GM12878 (cell line): ENCODE measurements around the gene LRP1B. TPM values are rescaled to one million over a fixed set of nuclear protein-coding genes. Genes with fewer than 3 reads are reported as not detected.

Source experiments
- ATAC-seq: fragments of 200-7000 bp; cut with Tn5 transposase; 3 replicates; pipeline ENCODE4 v1.9.1; 2020; ENCODE audit warnings: mild to moderate bottlenecking, moderate library complexity
- BruUV-seq: library from RNA; stranded (reverse); fragments of 400-500 nt; replicated peaks from 2 replicates; lab custom pipeline; 2021; lab: Mats Ljungman, UMichigan
- CTCF ChIA-PET: fragments of 300-600 bp; sonication (Branson Sonifier 250); formaldehyde crosslinking; extraction: SDS; loops from one replicate; lab custom pipeline; 2021; ENCODE audit warnings: inconsistent platforms; lab: Yijun Ruan, JAX
- POLR2A ChIA-PET: fragments of 350-600 bp; formaldehyde crosslinking; extraction: SDS; loops from one replicate; lab custom pipeline; 2021; ENCODE audit warnings: inconsistent platforms; lab: Charles Lee
- RAD21 ChIA-PET: fragments of 300-600 bp; sonication (Branson Sonifier 250); formaldehyde crosslinking; loops from one replicate; lab custom pipeline; 2023; ENCODE audit warnings: antibody characterized with exemption; ENCODE audit not compliant: unreplicated experiment; lab: Charles Lee
- SMC1A ChIA-PET: fragments of 300-600 bp; sonication (Branson Sonifier 250); formaldehyde crosslinking; loops from one replicate; lab custom pipeline; 2023; ENCODE audit not compliant: unreplicated experiment, uncharacterized antibody; lab: Charles Lee
- DNase-seq: peaks from one replicate; pipeline ENCODE4 v3.0.0-alpha.2; 2011; ENCODE audit warnings: low read depth, low spot score
- FAIRE-seq: peaks from 3 replicates; lab custom pipeline; 2011; peaks lifted over from hg19 to GRCh38; lab: Jason Lieb, UNC
- H2AFZ ChIP-seq: 2 replicates; pipeline ENCODE4 v1.6.0; 2011; ENCODE audit warnings: low read depth, low read length, control low read depth; ENCODE audit not compliant: control insufficient read depth
- H3K27ac ChIP-seq: 2 replicates; pipeline ENCODE4 v1.5.1; 2011; ENCODE audit warnings: control low read depth; ENCODE audit not compliant: control insufficient read depth, insufficient read depth
- H3K27me3 ChIP-seq, 2 experiments: replicated peaks in 1 of 2; 2 replicates each; pipeline versions ENCODE4 v1.6.0 to v1.6.1; 2011; ENCODE audit warnings: low read length in 1 of 2; ENCODE audit not compliant: control insufficient read depth in 2 of 2, insufficient read depth in 2 of 2
- H3K36me3 ChIP-seq, 2 experiments: 2 replicates each; pipeline ENCODE4 v1.5.1; 2011; ENCODE audit warnings: low read length in 1 of 2; ENCODE audit not compliant: control insufficient read depth in 2 of 2, insufficient read depth in 2 of 2
- H3K4me1 ChIP-seq: 2 replicates; pipeline ENCODE4 v1.6.1; 2011; ENCODE audit warnings: mild to moderate bottlenecking, low read length, moderate library complexity, mixed read lengths; ENCODE audit not compliant: control insufficient read depth, insufficient read depth
- H3K4me2 ChIP-seq: 2 replicates; pipeline ENCODE4 v1.6.0; 2011; ENCODE audit warnings: control low read depth; ENCODE audit not compliant: control insufficient read depth, insufficient read depth
- H3K4me3 ChIP-seq: fragments of 200-600 bp; sonication (generic); 2 replicates; pipeline ENCODE4 v1.5.1; 2016
- H3K79me2 ChIP-seq: 2 replicates; pipeline ENCODE4 v1.6.0; 2011; ENCODE audit warnings: low read length; ENCODE audit not compliant: control insufficient read depth, insufficient read depth
- H3K9ac ChIP-seq: 2 replicates; pipeline ENCODE4 v1.8.0; 2011; ENCODE audit warnings: low read length, control low read depth, mixed read lengths; ENCODE audit not compliant: control insufficient read depth, insufficient read depth
- H3K9me3 ChIP-seq: replicated peaks from 3 replicates; pipeline ENCODE4 v1.5.1; 2011; ENCODE audit warnings: mild to moderate bottlenecking, low read length; ENCODE audit not compliant: control insufficient read depth, insufficient read depth
- H4K20me1 ChIP-seq: 2 replicates; pipeline ENCODE4 v1.6.0; 2011; ENCODE audit not compliant: control insufficient read depth, insufficient read depth
- ATF7 ChIP-seq: fragments of 450-650 bp; IDR thresholded peaks from 2 replicates; pipeline ENCODE4 v1.6.1; 2016; ENCODE audit warnings: low read depth, mild to moderate bottlenecking
- BCL11A ChIP-seq: IDR thresholded peaks from 2 replicates; pipeline ENCODE4 v1.6.1; 2011; ENCODE audit warnings: low read depth, low read length
- CBFB ChIP-seq: IDR thresholded peaks from 2 replicates; pipeline ENCODE4 v1.6.1; 2016; ENCODE audit warnings: antibody characterized with exemption, low read depth
- CUX1 ChIP-seq: IDR thresholded peaks from 2 replicates; pipeline ENCODE4 v1.6.1; 2012; ENCODE audit warnings: improper control_type of control experiment, low read depth, low read length; ENCODE audit not compliant: insufficient replicate concordance
- EGR1 ChIP-seq, 2 experiments: IDR thresholded peaks; 1 replicate in 1 of 2; 2 replicates in 1 of 2; pipeline ENCODE4 v1.6.1; 2011 to 2012; ENCODE audit warnings: low read depth in 2 of 2, low read length in 2 of 2, borderline replicate concordance in 1 of 2, mild to moderate bottlenecking in 1 of 2, moderate library complexity in 1 of 2
- LARP7 ChIP-seq: fragments of 450-650 bp; IDR thresholded peaks from 2 replicates; pipeline ENCODE4 v1.6.1; 2017; ENCODE audit warnings: mild to moderate bottlenecking
- NR2C2 ChIP-seq: IDR thresholded peaks from 2 replicates; pipeline ENCODE4 v1.6.1; 2011; ENCODE audit warnings: borderline replicate concordance, low read depth; ENCODE audit not compliant: control insufficient read depth, insufficient read length
- POU2F2 ChIP-seq: IDR thresholded peaks from 3 replicates; pipeline ENCODE4 v1.6.1; 2011; ENCODE audit warnings: low read depth, mild to moderate bottlenecking, low read length, borderline replicate concordance
- SIN3A ChIP-seq: IDR thresholded peaks from 2 replicates; pipeline ENCODE4 v1.6.1; 2012; ENCODE audit warnings: low read depth, low read length, improper control_type of control experiment
- SREBF1 ChIP-seq: IDR thresholded peaks from 2 replicates; pipeline ENCODE4 v1.6.1; 2012; ENCODE audit warnings: mild to moderate bottlenecking, low read length
- ZBTB11 ChIP-seq: fragments of 450-650 bp; formaldehyde crosslinking; IDR thresholded peaks from 2 replicates; pipeline ENCODE4 v1.5.0; 2022; ENCODE audit warnings: mild to moderate bottlenecking, missing genetic modification characterization
- ZSCAN29 ChIP-seq: fragments of 450-650 bp; IDR thresholded peaks from 2 replicates; pipeline ENCODE4 v1.6.1; 2017; ENCODE audit warnings: mild to moderate bottlenecking, moderate library complexity
- WGBS: methylation state at CpG from one replicate; pipeline ENCODE4 v1.1.6; 2016; ENCODE audit warnings: low lambda C conversion rate; ENCODE audit not compliant: insufficient replicate concordance, insufficient coverage; ENCODE audit errors: missing lambda C conversion rate; 5-methylcytosine and 5-hydroxymethylcytosine counted together
- in situ Hi-C: fragments of 300-500 bp; cut with MboI; formaldehyde crosslinking; loops from 9 replicates; pipeline ENCODE4 v1.14.3; 2018; ENCODE audit warnings: mixed read lengths
- intact Hi-C: fragments of 100-400 bp; cut with micrococcal nuclease; formaldehyde crosslinking; loops from one replicate; pipeline ENCODE4 v1.14.2; 2022; ENCODE audit not compliant: unreplicated experiment
- polyA plus RNA-seq, 11 experiments: library from polyadenylated mRNA; depleted of rRNA in 4 of 11; unstranded in 6 of 11; stranded (reverse) in 5 of 11; fragments of >200 nt; fragmentation: Nextera tagmentation in 4 of 11; fragmentation: Illumina TruSeq in 1 of 11; extraction: Ambion mirVana in 4 of 11; extraction: Trizol in 1 of 11; gene quantifications; 1 replicate in 1 of 11; 2 replicates in 10 of 11; pipeline versions ENCODE4 v1.2.1 to v1.2.3, GENCODE V29; 2011 to 2016; ENCODE audit warnings: inconsistent platforms in 2 of 11, missing spikeins in 2 of 11, low read depth in 1 of 11
- total RNA-seq, 4 experiments: library from RNA; depleted of rRNA in 3 of 4; stranded (reverse); fragments of >200 nt in 3 of 4; fragmentation: Illumina TruSeq in 1 of 4; extraction: Trizol in 1 of 4; gene quantifications; 2 replicates each; pipeline versions ENCODE4 v1.2.1 to v1.2.3, GENCODE V29; 2013 to 2021
- TF ChIP-seq, protein P1 (sequence below): IDR thresholded peaks from 2 replicates; pipeline ENCODE4 v1.6.1; 2012; ENCODE audit warnings: low read length, inconsistent platforms

Gene LRP1B
- total and polyA plus RNA-seq, 10 of the 15 experiments (the other 5 are each of a cell fraction or from before 2014, with no cell fraction given): under 0.01 to 0.06 (median 0.03) TPM; not detected in 5

- no peak for TF ChIP-seq CUX1
- no peak for TF ChIP-seq CBFB
- no peak for TF ChIP-seq EGR1 (IDR thresholded peaks at IDR 0.05; ENCODE audit: borderline replicate concordance in 1 of 2, low read depth in 2 of 2, low read length in 2 of 2)
These were observed 1443.0 kb downstream of the LRP1B start (continued) for GRCh38 chr2:140687825-140688224.

- in situ Hi-C loops (no loop called here), intact Hi-C loops (no loop called here)
- Histone ChIP-seq H3K79me2 (no peaks in the 10 kb centered on the region), H3K36me3 (no peaks in the 10 kb centered on the region), H3K9me3 (no peaks in the 10 kb centered on the region), H3K4me3 (no peak overlapping the region), H2AFZ (no peak overlapping the region), H3K4me1 (no peaks in the 10 kb centered on the region), H4K20me1 (no peaks in the 10 kb centered on the region), H3K27ac (no peak overlapping the region), H3K27me3 (no peaks in the 10 kb centered on the region), H3K9ac (no peak overlapping the region), H3K4me2 (no peak overlapping the region)
- ChIA-PET RAD21 (interaction anchor here (0.6 kb wide), 1 partner anchor 206 kb away, joined by 4 read pairs; no protein-coding TSS in a partner anchor), CTCF (no interaction called here), POLR2A (no interaction called here), SMC1A (no interaction called here)
- 72% methylated on average over 18 of the region's 18 CpGs for WGBS
- FAIRE-seq: no peak
- DNase-seq: no peak
- ATAC-seq: no peak
- BruUV-seq: no TSS peak
- no peak for TF ChIP-seq ATF7
- TF ChIP-seq, protein P1, sequence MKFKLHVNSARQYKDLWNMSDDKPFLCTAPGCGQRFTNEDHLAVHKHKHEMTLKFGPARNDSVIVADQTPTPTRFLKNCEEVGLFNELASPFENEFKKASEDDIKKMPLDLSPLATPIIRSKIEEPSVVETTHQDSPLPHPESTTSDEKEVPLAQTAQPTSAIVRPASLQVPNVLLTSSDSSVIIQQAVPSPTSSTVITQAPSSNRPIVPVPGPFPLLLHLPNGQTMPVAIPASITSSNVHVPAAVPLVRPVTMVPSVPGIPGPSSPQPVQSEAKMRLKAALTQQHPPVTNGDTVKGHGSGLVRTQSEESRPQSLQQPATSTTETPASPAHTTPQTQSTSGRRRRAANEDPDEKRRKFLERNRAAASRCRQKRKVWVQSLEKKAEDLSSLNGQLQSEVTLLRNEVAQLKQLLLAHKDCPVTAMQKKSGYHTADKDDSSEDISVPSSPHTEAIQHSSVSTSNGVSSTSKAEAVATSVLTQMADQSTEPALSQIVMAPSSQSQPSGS: no peak
- TF ChIP-seq SIN3A: no peak
- TF ChIP-seq SREBF1: no peak
- no peak for TF ChIP-seq BCL11A
- no peak for TF ChIP-seq ZSCAN29
- no peak for TF ChIP-seq LARP7
- TF ChIP-seq ZBTB11: no peak
- TF ChIP-seq NR2C2: no peak
- TF ChIP-seq POU2F2: no peak
These were observed 1447.2 kb downstream of the LRP1B start for GRCh38 chr2:140683658-140684057.
